ENCODE data around the gene RRBP1. TPM values are rescaled to one million over a fixed set of nuclear protein-coding genes. Genes with fewer than 3 reads are reported as not detected.

RRBP1 gene
- total RNA-seq, 3 donors from 2014 or later, result 210 to 402 (median 377) TPM

GRCh38 chr20:17727351-17727750, 45.3 kb upstream of the RRBP1 start:
- no peak for ATAC-seq
- H3K4me1 ChIP-seq (ENCODE audit: low read depth), result no peaks in the 10 kb centered on the region
- no peaks in the 10 kb centered on the region for H3K36me3 ChIP-seq (ENCODE audit: low read depth)
- intact Hi-C loops (cut with DNase I, micrococcal nuclease), result no loop called here
- no peak for TF ChIP-seq CTCF (IDR thresholded peaks at IDR 0.05)
- H3K9me3 ChIP-seq, result no peaks in the 10 kb centered on the region
- H3K4me3 ChIP-seq, result no peak overlapping the region
- DNase-seq, result no peak

- Histone ChIP-seq H3K9me3 (no peaks in the 10 kb centered on the region), H3K4me1 (ENCODE audit: low read depth) (no peaks in the 10 kb centered on the region), H3K36me3 (ENCODE audit: low read depth) (no peaks in the 10 kb centered on the region), H3K4me3 (no peak overlapping the region)
- ATAC-seq, result no peak
- intact Hi-C loops (cut with DNase I, micrococcal nuclease), result no loop called here
- no peak for TF ChIP-seq CTCF (IDR thresholded peaks at IDR 0.05)
- no peak for DNase-seq
These were observed 44.9 kb upstream of the RRBP1 start for GRCh38 chr20:17726902-17727301.

- no peaks in the 10 kb centered on the region for H3K36me3 ChIP-seq (ENCODE audit: low read depth)
- intact Hi-C loops (cut with DNase I, micrococcal nuclease), result no loop called here
These were observed 43.2 kb upstream of the RRBP1 start for GRCh38 chr20:17725094-17725835.

GRCh38 chr20:17723301-17723691, 41.3 kb upstream of the RRBP1 start:
- ATAC-seq (no peak), DNase-seq (no peak)
- intact Hi-C loops (cut with DNase I, micrococcal nuclease), result no loop called here
- no peak for TF ChIP-seq CTCF (IDR thresholded peaks at IDR 0.05)
- H3K4me1 ChIP-seq (ENCODE audit: low read depth), result peaks cover 4% of the 10 kb centered on the region
- H3K4me3 ChIP-seq, result no peak overlapping the region
- no peaks in the 10 kb centered on the region for H3K9me3 ChIP-seq
- no peaks in the 10 kb centered on the region for H3K36me3 ChIP-seq (ENCODE audit: low read depth)

More at GRCh38 chr20:17725094-17725835, 43.2 kb upstream of the RRBP1 start:
- Histone ChIP-seq H3K9me3 (no peaks in the 10 kb centered on the region), H3K4me1 (ENCODE audit: low read depth) (peaks cover 4% of the 10 kb centered on the region), H3K4me3 (no peak overlapping the region)
- DNase-seq (no peak), ATAC-seq (no peak)
- TF ChIP-seq CTCF (IDR thresholded peaks at IDR 0.05), result no peak

GRCh38 chr20:17722493-17723300, 40.7 kb upstream of the RRBP1 start:
- TF ChIP-seq CTCF (IDR thresholded peaks at IDR 0.05), result no peak
- intact Hi-C loops (cut with DNase I, micrococcal nuclease), result no loop called here
- Histone ChIP-seq H3K4me1 (ENCODE audit: low read depth) (peaks cover 4% of the 10 kb centered on the region), H3K4me3 (no peak overlapping the region), H3K36me3 (ENCODE audit: low read depth) (no peaks in the 10 kb centered on the region), H3K9me3 (no peaks in the 10 kb centered on the region)
- DNase-seq, result no peak
- no peak for ATAC-seq

Measured in mucosa of descending colon (tissue), 3 donors.